GM06990 (cell line): ENCODE data around the gene CCDC9B.

Experiments
- DNase-seq: peaks from one replicate; pipeline ENCODE4 v3.0.0-alpha.2; 2011; ENCODE audit not compliant: insufficient read length; ENCODE audit errors: extremely low read depth
- H3K27me3 ChIP-seq: replicated peaks from 2 replicates; pipeline ENCODE4 v1.6.0; 2011; ENCODE audit warnings: low read length; ENCODE audit not compliant: control insufficient read depth, insufficient read depth
- H3K36me3 ChIP-seq: 2 replicates; pipeline ENCODE4 v1.5.1; 2011; ENCODE audit warnings: low read length; ENCODE audit not compliant: control insufficient read depth, insufficient read depth
- H3K4me3 ChIP-seq: replicated peaks from 2 replicates; pipeline ENCODE4 v1.5.1; 2011; ENCODE audit warnings: low read depth, mild to moderate bottlenecking, control low read depth, low read length
- TF ChIP-seq, protein P1 (sequence below): IDR thresholded peaks from 2 replicates; pipeline ENCODE4 v1.5.1; 2011; ENCODE audit warnings: low read length, control low read depth, mild to moderate bottlenecking, inconsistent platforms; ENCODE audit not compliant: insufficient read depth, poor library complexity, severe bottlenecking

Gene CCDC9B

GRCh38 chr15:40327457-40327856 lies 13.3 kb downstream of the CCDC9B start:
- TF ChIP-seq, protein P1, sequence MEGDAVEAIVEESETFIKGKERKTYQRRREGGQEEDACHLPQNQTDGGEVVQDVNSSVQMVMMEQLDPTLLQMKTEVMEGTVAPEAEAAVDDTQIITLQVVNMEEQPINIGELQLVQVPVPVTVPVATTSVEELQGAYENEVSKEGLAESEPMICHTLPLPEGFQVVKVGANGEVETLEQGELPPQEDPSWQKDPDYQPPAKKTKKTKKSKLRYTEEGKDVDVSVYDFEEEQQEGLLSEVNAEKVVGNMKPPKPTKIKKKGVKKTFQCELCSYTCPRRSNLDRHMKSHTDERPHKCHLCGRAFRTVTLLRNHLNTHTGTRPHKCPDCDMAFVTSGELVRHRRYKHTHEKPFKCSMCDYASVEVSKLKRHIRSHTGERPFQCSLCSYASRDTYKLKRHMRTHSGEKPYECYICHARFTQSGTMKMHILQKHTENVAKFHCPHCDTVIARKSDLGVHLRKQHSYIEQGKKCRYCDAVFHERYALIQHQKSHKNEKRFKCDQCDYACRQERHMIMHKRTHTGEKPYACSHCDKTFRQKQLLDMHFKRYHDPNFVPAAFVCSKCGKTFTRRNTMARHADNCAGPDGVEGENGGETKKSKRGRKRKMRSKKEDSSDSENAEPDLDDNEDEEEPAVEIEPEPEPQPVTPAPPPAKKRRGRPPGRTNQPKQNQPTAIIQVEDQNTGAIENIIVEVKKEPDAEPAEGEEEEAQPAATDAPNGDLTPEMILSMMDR = no peak
- Histone ChIP-seq H3K36me3 (no peaks in the 10 kb centered on the region), H3K4me3 (no peak overlapping the region), H3K27me3 (no peaks in the 10 kb centered on the region)
- DNase-seq = no peak

DNA sequence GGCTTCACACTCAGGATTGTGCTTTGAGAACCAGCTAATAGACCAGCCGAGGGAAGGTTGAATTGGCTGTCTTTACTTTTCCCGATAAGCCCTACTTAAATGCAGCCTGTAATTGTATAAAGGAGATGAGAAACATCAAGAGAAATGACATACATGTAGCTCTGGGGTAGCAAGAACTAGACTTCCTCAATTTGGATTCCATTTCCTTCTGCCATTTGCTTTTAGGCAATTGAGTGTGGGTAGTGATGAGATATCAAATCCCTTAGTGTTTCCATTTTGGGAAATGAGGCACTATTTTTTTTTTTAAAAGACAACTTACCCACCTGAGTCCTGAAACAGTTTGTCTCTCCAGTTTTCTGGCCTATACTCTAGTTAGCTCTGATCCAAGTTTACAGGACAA lies 15.0 kb downstream of the CCDC9B start:
- no peak for DNase-seq
- Histone ChIP-seq H3K4me3 (no peak overlapping the region), H3K27me3 (no peaks in the 10 kb centered on the region), H3K36me3 (no peaks in the 10 kb centered on the region)
- TF ChIP-seq, protein P1 = no peak

DNA sequence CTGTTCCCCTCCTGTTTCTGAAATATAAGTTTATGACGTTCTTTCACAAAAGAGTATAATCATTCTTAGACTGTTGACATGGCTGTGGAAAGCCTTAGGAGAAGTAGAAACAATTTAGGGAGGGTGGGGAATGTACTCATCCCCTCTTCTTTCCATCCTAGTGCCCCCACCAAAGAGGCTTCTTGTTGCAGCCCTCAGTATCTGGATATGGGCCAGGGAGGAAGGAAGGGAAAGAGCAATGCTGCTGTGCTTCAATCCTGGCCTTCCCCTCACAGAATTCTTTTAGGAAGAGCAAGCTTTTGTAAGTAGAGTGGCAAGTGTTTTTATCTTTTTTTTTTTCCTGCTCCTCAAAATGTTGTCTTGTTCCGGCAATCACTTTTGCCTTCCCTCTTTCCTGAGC lies 15.6 kb downstream of the CCDC9B start:
- Histone ChIP-seq H3K4me3 (no peak overlapping the region), H3K36me3 (no peaks in the 10 kb centered on the region), H3K27me3 (no peaks in the 10 kb centered on the region)
- TF ChIP-seq, protein P1 = no peak
- DNase-seq = no peak

GRCh38 chr15:40323953-40324937 lies 16.5 kb downstream of the CCDC9B start:
- DNase-seq = no peak
- TF ChIP-seq, protein P1 = no peak
- peak overlapping the region; percentile 68 for H3K4me3 ChIP-seq
- no peaks in the 10 kb centered on the region for H3K27me3 ChIP-seq
- H3K36me3 ChIP-seq = no peaks in the 10 kb centered on the region

DNA sequence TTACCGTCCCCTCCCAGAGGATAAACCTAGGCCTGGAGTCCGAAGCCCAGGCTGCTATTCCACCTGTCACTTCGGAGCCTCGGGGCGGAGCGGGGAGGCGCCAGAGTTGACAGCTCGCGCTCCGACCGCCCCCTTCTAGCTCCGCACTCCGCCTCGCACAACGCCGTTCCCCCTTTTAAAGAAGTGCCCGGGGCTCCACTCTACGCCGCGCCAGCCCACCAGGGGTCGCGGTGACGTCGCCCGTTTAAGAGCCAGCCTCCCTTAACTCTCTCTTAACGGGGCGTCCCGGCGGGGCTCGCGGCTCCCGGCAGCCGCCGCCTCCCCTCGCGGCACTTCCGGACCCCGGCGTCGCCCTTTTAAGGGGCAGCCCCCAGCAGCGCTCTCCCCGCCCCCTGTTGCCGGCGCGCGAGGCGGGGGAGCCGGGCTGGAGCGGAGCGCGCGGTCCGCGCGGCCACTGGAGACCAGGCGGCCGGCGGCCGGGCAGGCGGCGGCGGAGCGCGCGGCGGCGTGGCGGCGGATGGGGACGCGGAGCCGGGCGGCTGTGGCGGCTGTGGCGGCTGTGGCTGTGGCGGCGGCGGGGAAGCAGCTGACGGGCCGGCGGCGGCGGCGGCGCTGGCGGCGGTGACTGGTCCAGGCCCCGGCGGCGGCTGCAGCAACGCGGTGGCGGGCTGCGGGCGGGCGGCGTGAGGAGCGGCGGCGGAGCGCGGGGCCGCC lies 17.3 kb downstream of the CCDC9B start, which contains the start of gene INAFM2:
TSS of gene INAFM2 (plus strand) at position 454 of the 714 bp plus-strand sequence. CDS start 364 bp downstream, outside the sequence.
- DNase-seq = peak; percentile 98
- TF ChIP-seq, protein P1 = peak; percentile 45

More for the DNA sequence above, 17.3 kb downstream of the CCDC9B start, which contains the start of gene INAFM2:
- Histone ChIP-seq H3K27me3 (no peaks in the 10 kb centered on the region), H3K36me3 (no peaks in the 10 kb centered on the region), H3K4me3 (peak within 1 kb of the TSS; percentile 68)
